Measurements from ENCODE around the gene USP6.
A peak's percentile ranks its signal among the peaks of the same experiment; 100 is the strongest.
"Not testable (repeated sequence)": the region's sequence is repeated elsewhere in the genome, so short reads cannot be mapped to it uniquely, and the experiment has no call there.

Gene USP6

DNA sequence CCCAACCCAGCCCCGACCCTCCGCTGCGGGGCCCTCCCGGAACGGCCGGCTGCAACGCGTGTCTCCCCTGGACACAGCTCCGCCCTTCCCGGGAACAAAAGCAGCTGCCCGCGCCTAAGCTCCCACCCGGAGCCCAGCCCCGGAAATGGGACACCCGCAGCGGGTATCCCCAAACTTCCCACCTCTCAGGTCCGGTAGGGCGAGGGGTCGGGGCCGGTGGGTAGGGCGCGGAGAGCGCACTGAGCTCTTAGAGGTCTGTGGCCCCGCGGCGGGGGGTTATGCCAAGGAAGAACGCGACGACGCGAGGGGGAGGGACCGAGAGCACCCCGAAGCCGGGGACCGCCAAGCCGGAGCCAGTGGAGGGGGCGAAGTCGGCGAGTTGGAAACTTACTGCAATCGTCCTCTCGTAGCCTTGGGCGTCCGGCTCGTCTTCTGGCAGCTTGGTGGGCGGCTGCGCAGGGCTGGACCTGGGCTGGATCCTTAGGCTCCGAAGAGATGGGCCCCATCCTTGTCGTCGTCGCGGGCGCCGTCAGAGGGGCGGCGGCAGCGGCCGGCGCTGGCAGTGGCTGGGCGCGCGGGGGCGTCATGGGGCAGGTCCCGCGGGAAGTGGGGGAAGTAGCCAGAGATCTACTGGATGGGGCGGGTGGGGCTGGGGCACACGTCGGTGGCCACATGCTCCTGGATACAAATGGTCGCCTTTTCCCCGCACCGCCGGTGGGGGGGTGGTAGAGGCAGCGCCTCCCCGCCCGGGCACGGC is 6.9 kb downstream of the USP6 start:
- H3K4me1 ChIP-seq (ENCODE audit: control insufficient read depth, low read depth, low read length) = no peaks in the 10 kb centered on the region
- H3K79me2 ChIP-seq (ENCODE audit: control insufficient read depth, insufficient read depth, low read length) = no peaks in the 10 kb centered on the region
- no peaks in the 10 kb centered on the region for H3K79me1 ChIP-seq (ENCODE audit: low read length)
- peak overlapping the region; percentile 90 for H4K8ac ChIP-seq (ENCODE audit: low read depth, low read length)
- WGBS (ENCODE audit: extremely low coverage, insufficient coverage, low lambda C conversion rate) = no CpG with 5 or more reads among the region's 75 CpGs
- H3K36me3 ChIP-seq (ENCODE audit: control insufficient read depth, insufficient read depth, low read length) = no peaks in the 10 kb centered on the region
- H2BK15ac ChIP-seq (replicated peaks; ENCODE audit: low read depth) = no peak overlapping the region
- peak overlapping the region; percentile 16 for H3K18ac ChIP-seq (ENCODE audit: low read length)
- H2AK5ac ChIP-seq (ENCODE audit: low read length) = no peak overlapping the region
- H3K27me3 ChIP-seq (ENCODE audit: insufficient read depth, low read length, poor library complexity) = no peaks in the 10 kb centered on the region
- DNase-seq = peak; percentile 47
- no peak overlapping the region for H3K27ac ChIP-seq (ENCODE audit: low read depth, low read length)
- H3K4me3 ChIP-seq (ENCODE audit: low read length) = peak overlapping the region; percentile 43
- H3K9ac ChIP-seq (ENCODE audit: low read length) = peak overlapping the region; percentile 59
- no peak overlapping the region for H3K4ac ChIP-seq (ENCODE audit: low read depth, low read length)
- H4K5ac ChIP-seq (ENCODE audit: low read length) = no peak overlapping the region
- peak overlapping the region; percentile 35 for H3K4me2 ChIP-seq (ENCODE audit: low read length)
- no peak overlapping the region for H2BK5ac ChIP-seq (ENCODE audit: low read length)
- no peak overlapping the region for H3K23ac ChIP-seq (ENCODE audit: low read length)
- peak overlapping the region; percentile 66 for H3K56ac ChIP-seq (ENCODE audit: low read length)
- H2BK120ac ChIP-seq (ENCODE audit: low read depth, low read length) = no peak overlapping the region

DNA sequence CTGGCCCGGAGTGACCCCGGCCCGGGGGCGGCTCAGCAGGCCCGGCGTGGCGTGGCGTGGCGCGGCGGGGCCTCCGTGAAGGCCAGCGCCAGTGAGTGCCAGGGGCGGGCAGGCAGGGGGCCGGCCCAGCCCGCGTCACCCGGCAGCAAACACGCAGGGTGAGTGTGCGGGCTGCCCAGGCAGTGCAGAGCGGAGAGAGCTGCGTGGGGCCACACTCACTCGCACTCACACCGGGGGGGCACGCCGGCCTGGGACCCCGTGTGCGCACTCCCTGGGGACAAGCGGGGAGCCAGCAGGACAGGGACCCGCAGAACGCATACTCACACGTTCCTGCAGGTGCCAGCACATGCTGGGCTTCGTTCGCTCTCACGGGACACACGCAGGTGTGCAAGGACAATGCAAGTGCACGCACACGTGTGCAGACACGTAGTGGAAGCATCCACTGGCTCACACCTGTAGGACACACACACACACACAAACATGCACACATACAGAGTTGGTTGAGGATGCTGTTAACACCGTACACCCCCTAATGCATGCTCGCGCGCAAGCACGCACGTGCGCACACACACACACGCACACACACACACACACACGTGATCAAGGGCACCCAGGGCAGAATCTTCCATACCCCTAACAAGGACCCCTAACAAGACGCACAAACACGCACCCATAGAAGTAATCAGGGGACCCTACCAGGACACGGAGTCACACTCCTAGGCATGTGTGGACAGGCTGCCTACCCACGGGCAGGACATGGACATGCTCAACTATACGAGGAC is 7.7 kb downstream of the USP6 start:
- no peaks in the 10 kb centered on the region for H3K27me3 ChIP-seq (ENCODE audit: insufficient read depth, low read length, poor library complexity)
- no peak overlapping the region for H3K23ac ChIP-seq (ENCODE audit: low read length)
- no peak overlapping the region for H3K27ac ChIP-seq (ENCODE audit: low read depth, low read length)
- H2BK15ac ChIP-seq (replicated peaks; ENCODE audit: low read depth) = no peak overlapping the region
- no peak for DNase-seq
- H2BK5ac ChIP-seq (ENCODE audit: low read length) = no peak overlapping the region
- H2BK120ac ChIP-seq (ENCODE audit: low read depth, low read length) = no peak overlapping the region
- no peaks in the 10 kb centered on the region for H3K36me3 ChIP-seq (ENCODE audit: control insufficient read depth, insufficient read depth, low read length)
- H3K18ac ChIP-seq (ENCODE audit: low read length) = no peak overlapping the region
- no peak overlapping the region for H3K4me3 ChIP-seq (ENCODE audit: low read length)
- no peaks in the 10 kb centered on the region for H3K79me1 ChIP-seq (ENCODE audit: low read length)
- H3K4ac ChIP-seq (ENCODE audit: low read depth, low read length) = no peak overlapping the region
- H3K56ac ChIP-seq (ENCODE audit: low read length) = peak overlapping the region; percentile 47
- no peak overlapping the region for H4K8ac ChIP-seq (ENCODE audit: low read depth, low read length)
- no peak overlapping the region for H4K5ac ChIP-seq (ENCODE audit: low read length)
- H3K4me2 ChIP-seq (ENCODE audit: low read length) = no peak overlapping the region
- no peak overlapping the region for H2AK5ac ChIP-seq (ENCODE audit: low read length)
- H3K4me1 ChIP-seq (ENCODE audit: control insufficient read depth, low read depth, low read length) = no peaks in the 10 kb centered on the region
- no peaks in the 10 kb centered on the region for H3K79me2 ChIP-seq (ENCODE audit: control insufficient read depth, insufficient read depth, low read length)
- H3K9ac ChIP-seq (ENCODE audit: low read length) = peak overlapping the region; percentile 15
- WGBS (ENCODE audit: extremely low coverage, insufficient coverage, low lambda C conversion rate) = no CpG with 5 or more reads among the region's 53 CpGs

DNA sequence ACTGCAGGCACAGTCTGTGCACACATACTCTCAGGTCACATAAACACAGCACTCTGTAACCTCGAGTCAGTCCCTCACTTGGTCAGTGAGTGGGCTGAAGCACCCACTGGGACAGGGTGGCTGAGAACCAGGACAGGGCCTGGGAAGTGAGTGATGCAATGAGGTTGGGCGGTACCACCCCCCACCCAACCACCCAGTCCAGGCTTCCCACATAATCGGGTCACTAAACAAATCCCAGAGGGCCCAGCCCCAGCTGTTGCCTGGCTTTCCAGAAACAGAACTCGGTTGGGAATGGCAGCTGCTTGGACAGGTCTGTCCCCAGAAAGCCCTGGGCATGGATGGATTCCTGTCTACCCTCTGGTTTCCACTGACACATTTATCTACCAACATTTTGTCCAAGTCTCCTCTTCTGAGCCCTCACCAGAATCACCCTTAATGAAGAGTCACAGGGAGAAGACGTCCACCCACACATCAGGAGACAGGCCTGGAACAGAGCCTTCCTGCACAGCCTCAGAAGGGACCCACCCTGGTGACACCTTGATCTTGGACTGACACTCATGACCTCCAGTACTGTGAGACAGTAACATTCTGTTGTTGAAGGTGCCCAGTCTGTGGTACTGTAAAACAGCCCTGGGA is 8.4 kb downstream of the USP6 start:
- WGBS (ENCODE audit: extremely low coverage, insufficient coverage, low lambda C conversion rate) = no CpG with 5 or more reads among the region's 5 CpGs
- DNase-seq; H2BK120ac ChIP-seq (ENCODE audit: low read depth, low read length): not testable (repeated sequence)

DNA sequence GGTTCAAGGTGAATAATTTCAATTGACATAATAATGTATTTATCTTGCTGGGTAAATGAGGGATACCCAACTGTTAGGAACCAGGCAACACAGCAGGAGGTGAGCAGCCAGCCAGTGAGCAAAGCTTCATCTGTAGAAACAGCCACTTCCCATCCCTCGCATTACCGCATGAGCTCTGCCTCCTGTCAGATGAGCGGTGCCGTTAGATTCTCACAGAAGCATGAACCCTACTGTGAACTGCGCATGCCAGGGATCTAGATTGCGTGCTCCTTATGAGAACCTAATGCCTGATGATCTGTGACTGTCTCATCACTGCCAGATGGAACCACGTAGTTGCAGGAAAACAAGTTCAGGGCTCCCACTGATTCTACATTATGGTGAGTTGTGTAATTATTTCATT is 9.1 kb downstream of the USP6 start:
- H4K5ac ChIP-seq (ENCODE audit: low read length); H3K23ac ChIP-seq (ENCODE audit: low read length); H2BK120ac ChIP-seq (ENCODE audit: low read depth, low read length); H3K79me1 ChIP-seq (ENCODE audit: low read length); H3K4me1 ChIP-seq (ENCODE audit: control insufficient read depth, low read depth, low read length); H3K4me2 ChIP-seq (ENCODE audit: low read length); H2AK5ac ChIP-seq (ENCODE audit: low read length); H3K9ac ChIP-seq (ENCODE audit: low read length); H3K27me3 ChIP-seq (ENCODE audit: insufficient read depth, low read length, poor library complexity); H3K18ac ChIP-seq (ENCODE audit: low read length); H3K79me2 ChIP-seq (ENCODE audit: control insufficient read depth, insufficient read depth, low read length); H4K8ac ChIP-seq (ENCODE audit: low read depth, low read length); DNase-seq; H2BK15ac ChIP-seq (replicated peaks; ENCODE audit: low read depth); H2BK5ac ChIP-seq (ENCODE audit: low read length); H3K56ac ChIP-seq (ENCODE audit: low read length); H3K36me3 ChIP-seq (ENCODE audit: control insufficient read depth, insufficient read depth, low read length); H3K4me3 ChIP-seq (ENCODE audit: low read length); H3K4ac ChIP-seq (ENCODE audit: low read depth, low read length); H3K27ac ChIP-seq (ENCODE audit: low read depth, low read length): not testable (repeated sequence)
- WGBS (ENCODE audit: extremely low coverage, insufficient coverage, low lambda C conversion rate) = no CpG with 5 or more reads among the region's 7 CpGs

More for the DNA sequence above, 8.4 kb downstream of the USP6 start:
- not testable (repeated sequence) for H3K23ac ChIP-seq (ENCODE audit: low read length); H4K8ac ChIP-seq (ENCODE audit: low read depth, low read length); H3K4me2 ChIP-seq (ENCODE audit: low read length); H3K4me1 ChIP-seq (ENCODE audit: control insufficient read depth, low read depth, low read length); H3K36me3 ChIP-seq (ENCODE audit: control insufficient read depth, insufficient read depth, low read length); H3K56ac ChIP-seq (ENCODE audit: low read length); H2AK5ac ChIP-seq (ENCODE audit: low read length); H2BK15ac ChIP-seq (replicated peaks; ENCODE audit: low read depth); H3K18ac ChIP-seq (ENCODE audit: low read length); H4K5ac ChIP-seq (ENCODE audit: low read length); H3K27me3 ChIP-seq (ENCODE audit: insufficient read depth, low read length, poor library complexity); H3K27ac ChIP-seq (ENCODE audit: low read depth, low read length); H2BK5ac ChIP-seq (ENCODE audit: low read length); H3K79me1 ChIP-seq (ENCODE audit: low read length); H3K9ac ChIP-seq (ENCODE audit: low read length); H3K4ac ChIP-seq (ENCODE audit: low read depth, low read length); H3K4me3 ChIP-seq (ENCODE audit: low read length); H3K79me2 ChIP-seq (ENCODE audit: control insufficient read depth, insufficient read depth, low read length)

DNA sequence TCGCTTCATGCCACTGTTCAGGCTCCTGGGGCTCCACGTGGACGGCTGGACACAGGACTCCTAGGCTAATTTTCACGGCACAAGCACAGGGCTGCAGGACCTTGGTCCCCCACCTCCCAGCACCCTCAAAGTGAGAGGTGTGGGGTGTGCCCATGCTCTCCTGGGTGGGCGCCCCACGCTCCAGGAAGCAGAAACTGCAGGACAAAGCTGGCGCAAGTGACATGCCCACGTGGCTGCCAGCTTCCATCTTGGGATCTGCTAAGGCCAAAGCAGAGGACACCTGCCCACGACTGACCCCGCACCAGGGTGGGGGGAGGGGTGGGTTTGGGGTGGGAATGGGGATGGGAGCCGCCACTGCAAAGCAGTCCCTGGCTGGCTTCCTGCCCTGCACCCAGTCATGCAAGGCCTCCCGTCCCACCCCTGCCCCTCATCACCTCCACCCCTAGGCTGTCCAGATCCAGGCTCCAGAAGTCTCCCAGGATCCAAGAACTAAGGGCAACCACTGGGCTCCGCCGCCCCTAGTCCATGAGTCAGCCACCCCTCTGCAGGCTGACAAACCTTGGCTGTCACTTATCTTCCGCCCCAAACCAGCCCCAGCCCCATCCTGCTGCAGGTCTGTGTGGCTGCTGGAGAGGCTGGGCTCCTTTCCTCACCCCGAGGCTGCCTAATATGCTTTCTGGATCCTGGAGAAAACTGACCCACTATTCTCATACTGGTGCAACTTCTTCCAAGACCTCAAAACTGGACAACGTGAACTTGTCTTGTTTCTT is 11.1 kb downstream of the USP6 start:
- Histone ChIP-seq H3K18ac (ENCODE audit: low read length) (no peak overlapping the region), H3K56ac (ENCODE audit: low read length) (no peak overlapping the region), H3K4me1 (ENCODE audit: control insufficient read depth, low read depth, low read length) (no peaks in the 10 kb centered on the region), H4K8ac (ENCODE audit: low read depth, low read length) (no peak overlapping the region), H3K27me3 (ENCODE audit: insufficient read depth, low read length, poor library complexity) (no peaks in the 10 kb centered on the region), H3K4me3 (ENCODE audit: low read length) (no peak overlapping the region), H3K23ac (ENCODE audit: low read length) (no peak overlapping the region), H3K79me2 (ENCODE audit: control insufficient read depth, insufficient read depth, low read length) (no peaks in the 10 kb centered on the region), H2BK120ac (ENCODE audit: low read depth, low read length) (no peak overlapping the region), H3K27ac (ENCODE audit: low read depth, low read length) (no peak overlapping the region), H3K4ac (ENCODE audit: low read depth, low read length) (no peak overlapping the region), H3K79me1 (ENCODE audit: low read length) (no peaks in the 10 kb centered on the region), H3K9ac (ENCODE audit: low read length) (no peak overlapping the region), H4K5ac (ENCODE audit: low read length) (no peak overlapping the region), H2BK15ac (replicated peaks; ENCODE audit: low read depth) (no peak overlapping the region), H3K4me2 (ENCODE audit: low read length) (no peak overlapping the region), H3K36me3 (ENCODE audit: control insufficient read depth, insufficient read depth, low read length) (no peaks in the 10 kb centered on the region), H2BK5ac (ENCODE audit: low read length) (no peak overlapping the region), H2AK5ac (ENCODE audit: low read length) (no peak overlapping the region)
- no CpG with 5 or more reads among the region's 17 CpGs for WGBS (ENCODE audit: extremely low coverage, insufficient coverage, low lambda C conversion rate)
- no peak for DNase-seq

Measured in mesendoderm (in vitro differentiated cells).